ENCODE measurements around the gene STARD7. TPM values are rescaled to one million over a fixed set of nuclear protein-coding genes. Genes with fewer than 3 reads are reported as not detected.

STARD7 gene
- total and polyA plus RNA-seq, 2 of the 13 experiments (the other 11 are each of a cell fraction or from before 2014, with no cell fraction given): 88.2 to 300 TPM

- H2AFZ ChIP-seq (ENCODE audit: low read length): no peak overlapping the region
- ATAC-seq (no peak), DNase-seq (ENCODE audit: low spot score) (no peak), FAIRE-seq (no peak)
- WGBS (ENCODE audit: low lambda C conversion rate): 98% methylated on average over 4 of the region's 4 CpGs
- no peaks in the 10 kb centered on the region for H3K9me3 ChIP-seq (ENCODE audit: low read length)
- H3K4me2 ChIP-seq (ENCODE audit: low read depth, low read length): no peak overlapping the region
- in situ Hi-C loops (cut with HindIII; ENCODE audit: extremely low pct_ligation_motif_present, low pct_unique_long_range_greater_than_20kb): no loop called here
- H3K9ac ChIP-seq (ENCODE audit: insufficient read depth, low read depth, low read length): no peak overlapping the region
- H3K4me1 ChIP-seq (ENCODE audit: insufficient read depth, low read length): no peaks in the 10 kb centered on the region
- no peak for TF ChIP-seq ZNF207 (IDR thresholded peaks at IDR 0.05; ENCODE audit: borderline replicate concordance)
- TF ChIP-seq ZSCAN9 (CRISPR knock-in tag; IDR thresholded peaks at IDR 0.05; ENCODE audit: borderline replicate concordance): no peak
- TF ChIP-seq YEATS2 (CRISPR knock-in tag; IDR thresholded peaks at IDR 0.05; ENCODE audit: borderline replicate concordance): no peak
- TF ChIP-seq ZNF17 (CRISPR knock-in tag; IDR thresholded peaks at IDR 0.05): no peak
- no peak for TF ChIP-seq SNRNP70 (IDR thresholded peaks at IDR 0.05; ENCODE audit: low read depth, low read length)
- TF ChIP-seq ZNF264 (CRISPR knock-in tag; IDR thresholded peaks at IDR 0.05): no peak
- TF ChIP-seq TCF12 (IDR thresholded peaks at IDR 0.05): no peak
- TF ChIP-seq TCF12 (CRISPR knock-in tag; IDR thresholded peaks at IDR 0.05): no peak
- TF ChIP-seq ZMYM3 (CRISPR knock-in tag; IDR thresholded peaks at IDR 0.05): no peak
- TF ChIP-seq MXD3 (CRISPR knock-in tag; IDR thresholded peaks at IDR 0.05): no peak
- TF ChIP-seq AGO1 (IDR thresholded peaks at IDR 0.05; ENCODE audit: low read depth, low read length, poor library complexity, severe bottlenecking): no peak
- TF ChIP-seq ZNF709 (CRISPR knock-in tag; IDR thresholded peaks at IDR 0.05): no peak
- TF ChIP-seq PAWR (CRISPR knock-in tag; IDR thresholded peaks at IDR 0.05; ENCODE audit: borderline replicate concordance): no peak
- TF ChIP-seq SIX4 (CRISPR knock-in tag; IDR thresholded peaks at IDR 0.05): no peak
- intact Hi-C loops (cut with micrococcal nuclease; ENCODE audit: unreplicated experiment): no loop called here
- H3K27me3 ChIP-seq (ENCODE audit: control insufficient read depth in 1 of 2, insufficient read depth in 2 of 2, low read length in 2 of 2): no peaks in the 10 kb centered on the region
- H3K79me2 ChIP-seq (ENCODE audit: insufficient read depth, low read length): no peaks in the 10 kb centered on the region
- H3K27ac ChIP-seq (ENCODE audit: extremely low read length, insufficient read depth, low read length): no peak overlapping the region
- POLR2A ChIA-PET: no interaction called here
- peaks cover 0 to 2% of the 10 kb centered on the region in 2 experiments; a peak in 1 of 5 replicates for H3K36me3 ChIP-seq (replicated peaks in 1 of 2; ENCODE audit: control insufficient read depth in 1 of 2, insufficient read depth in 2 of 2, low read length in 2 of 2)
- CTCF ChIA-PET (ENCODE audit: low intra/inter-chr PET ratio, low total read pairs): no interaction called here
- BruUV-seq (replicated peaks): no TSS peak
- H3K4me3 ChIP-seq (replicated peaks in 1 of 3; ENCODE audit: insufficient read depth in 1 of 3, low read depth in 2 of 3, low read length in 3 of 3): no peak overlapping the region
- no peaks in the 10 kb centered on the region for H4K20me1 ChIP-seq (ENCODE audit: insufficient read depth, low read length)
These were observed 22.7 kb upstream of the STARD7 start for GRCh38 chr2:96231316-96231715.
